GM21723 (cell line): ENCODE data around the gene NHLRC3.
"Not testable (repeated sequence)": the region's sequence is repeated elsewhere in the genome, so short reads cannot be mapped to it uniquely, and the experiment has no call there.

Experiments
- ATAC-seq: cut with Tn5 transposase; IDR thresholded peaks from one replicate; pipeline ENCODE4 v1.9.1; 2021; ENCODE audit warnings: mild to moderate bottlenecking, moderate library complexity; ENCODE audit not compliant: unreplicated experiment

Gene NHLRC3

GRCh38 chr13:39037880-39038568 is at the start of gene NHLRC3, which contains the start of gene PROSER1:
Gene NHLRC3 (plus strand): TSS chr13:39038456. CDS start chr13:39038640, 184 bp downstream.
Gene PROSER1 (minus strand): TSS chr13:39038089. CDS start chr13:39037242, 847 bp downstream.
- ATAC-seq: peak; percentile 75

GRCh38 chr13:38990693-38991092 is 47.6 kb upstream of the NHLRC3 start, which contains the start of gene STOML3:
Gene STOML3 (minus strand): TSS chr13:38990831. CDS start chr13:38990721, 110 bp downstream.
- no peak for ATAC-seq

GRCh38 chr13:38993381-38993780 is 44.9 kb upstream of the NHLRC3 start:
- ATAC-seq: no peak

- no peak for ATAC-seq
These were observed 39.5 kb upstream of the NHLRC3 start for GRCh38 chr13:38998739-38999138.

GRCh38 chr13:39006371-39007111 is 31.7 kb upstream of the NHLRC3 start:
- not testable (repeated sequence) for ATAC-seq

GRCh38 chr13:39012608-39013007 is 25.6 kb upstream of the NHLRC3 start:
- no peak for ATAC-seq

GRCh38 chr13:39013462-39013861 is 24.8 kb upstream of the NHLRC3 start:
- no peak for ATAC-seq

- ATAC-seq: peak; percentile 73
These were observed 22.2 kb upstream of the NHLRC3 start for GRCh38 chr13:39016087-39016486.

GRCh38 chr13:39016787-39017186 is 21.5 kb upstream of the NHLRC3 start:
- ATAC-seq: peak; percentile 86

GRCh38 chr13:39020853-39021462 is 17.3 kb upstream of the NHLRC3 start:
- ATAC-seq: no peak

- no peak for ATAC-seq
These were observed 14.9 kb upstream of the NHLRC3 start for GRCh38 chr13:39023316-39023715.

GRCh38 chr13:39023761-39024160 is 14.5 kb upstream of the NHLRC3 start:
- no peak for ATAC-seq

- no peak for ATAC-seq
These were observed 12.8 kb upstream of the NHLRC3 start for GRCh38 chr13:39025433-39025839.

GRCh38 chr13:39032150-39032549 is 6.1 kb upstream of the NHLRC3 start:
- ATAC-seq: no peak

- no peak for ATAC-seq
These were observed 4.2 kb upstream of the NHLRC3 start for GRCh38 chr13:39034085-39034484.

GRCh38 chr13:39035204-39035603 is 3.1 kb upstream of the NHLRC3 start:
- ATAC-seq: no peak

- no peak for ATAC-seq
These were observed 2.5 kb upstream of the NHLRC3 start for GRCh38 chr13:39035799-39036198.

- ATAC-seq: no peak
These were observed 2.0 kb upstream of the NHLRC3 start for GRCh38 chr13:39036212-39036611.

- ATAC-seq: peak; percentile 25
These were observed 811 bp upstream of the NHLRC3 start for GRCh38 chr13:39037410-39037879.

GRCh38 chr13:39038569-39039030 is 344 bp downstream of the NHLRC3 start:
- ATAC-seq: peak; percentile 41

- ATAC-seq: no peak
These were observed 785 bp downstream of the NHLRC3 start for GRCh38 chr13:39039041-39039440.
